ENCODE data around the gene LAMB4.

DNA sequence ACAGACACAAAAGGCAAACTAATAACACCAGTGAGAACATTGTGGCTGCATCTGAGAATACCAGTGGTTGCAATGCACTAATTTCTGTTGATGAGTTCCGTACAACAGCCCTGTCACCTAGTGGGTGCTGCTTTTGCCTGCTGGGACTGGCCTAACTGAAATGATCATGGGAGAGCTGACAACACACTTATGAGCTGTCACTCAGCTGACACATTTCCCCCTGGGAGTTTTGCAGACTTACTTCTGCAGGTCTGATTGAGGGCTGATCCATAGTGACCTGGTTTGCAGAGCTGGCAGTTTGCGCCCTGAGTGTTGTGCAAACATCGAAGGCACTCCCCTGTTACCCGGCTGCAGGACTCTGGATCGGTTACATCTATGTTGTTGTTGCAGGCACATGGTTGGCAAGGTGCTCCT is 66.6 kb downstream of the LAMB4 start:
- TF ChIP-seq HEYL (CRISPR knock-in tag; IDR thresholded peaks at IDR 0.05) (no peak), EP300 (IDR thresholded peaks at IDR 0.05) (no peak), POLR2A (IDR thresholded peaks at IDR 0.05; ENCODE audit: low read length) (no peak)
- TF ChIP-seq, protein P1, sequence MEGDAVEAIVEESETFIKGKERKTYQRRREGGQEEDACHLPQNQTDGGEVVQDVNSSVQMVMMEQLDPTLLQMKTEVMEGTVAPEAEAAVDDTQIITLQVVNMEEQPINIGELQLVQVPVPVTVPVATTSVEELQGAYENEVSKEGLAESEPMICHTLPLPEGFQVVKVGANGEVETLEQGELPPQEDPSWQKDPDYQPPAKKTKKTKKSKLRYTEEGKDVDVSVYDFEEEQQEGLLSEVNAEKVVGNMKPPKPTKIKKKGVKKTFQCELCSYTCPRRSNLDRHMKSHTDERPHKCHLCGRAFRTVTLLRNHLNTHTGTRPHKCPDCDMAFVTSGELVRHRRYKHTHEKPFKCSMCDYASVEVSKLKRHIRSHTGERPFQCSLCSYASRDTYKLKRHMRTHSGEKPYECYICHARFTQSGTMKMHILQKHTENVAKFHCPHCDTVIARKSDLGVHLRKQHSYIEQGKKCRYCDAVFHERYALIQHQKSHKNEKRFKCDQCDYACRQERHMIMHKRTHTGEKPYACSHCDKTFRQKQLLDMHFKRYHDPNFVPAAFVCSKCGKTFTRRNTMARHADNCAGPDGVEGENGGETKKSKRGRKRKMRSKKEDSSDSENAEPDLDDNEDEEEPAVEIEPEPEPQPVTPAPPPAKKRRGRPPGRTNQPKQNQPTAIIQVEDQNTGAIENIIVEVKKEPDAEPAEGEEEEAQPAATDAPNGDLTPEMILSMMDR (IDR thresholded peaks at IDR 0.05): no peak
- TF ChIP-seq, protein P2, sequence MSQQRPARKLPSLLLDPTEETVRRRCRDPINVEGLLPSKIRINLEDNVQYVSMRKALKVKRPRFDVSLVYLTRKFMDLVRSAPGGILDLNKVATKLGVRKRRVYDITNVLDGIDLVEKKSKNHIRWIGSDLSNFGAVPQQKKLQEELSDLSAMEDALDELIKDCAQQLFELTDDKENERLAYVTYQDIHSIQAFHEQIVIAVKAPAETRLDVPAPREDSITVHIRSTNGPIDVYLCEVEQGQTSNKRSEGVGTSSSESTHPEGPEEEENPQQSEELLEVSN (IDR thresholded peaks at IDR 0.05; ENCODE audit: borderline replicate concordance, low read depth): no peak

All from A549 (cell line).